CD4-positive, alpha-beta T cell treated with Interleukin-17A for 4 hours (primary cell): ENCODE measurements around the gene RNASE12.
"Not testable (repeated sequence)": the region's sequence is repeated elsewhere in the genome, so short reads cannot be mapped to it uniquely, and the experiment has no call there.

Source experiments
- DNase-seq: peaks from one replicate; pipeline ENCODE4 v3.0.0-alpha.2; 2020; ENCODE audit warnings: mixed read lengths

Gene RNASE12, protein sequence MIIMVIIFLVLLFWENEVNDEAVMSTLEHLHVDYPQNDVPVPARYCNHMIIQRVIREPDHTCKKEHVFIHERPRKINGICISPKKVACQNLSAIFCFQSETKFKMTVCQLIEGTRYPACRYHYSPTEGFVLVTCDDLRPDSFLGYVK

DNA sequence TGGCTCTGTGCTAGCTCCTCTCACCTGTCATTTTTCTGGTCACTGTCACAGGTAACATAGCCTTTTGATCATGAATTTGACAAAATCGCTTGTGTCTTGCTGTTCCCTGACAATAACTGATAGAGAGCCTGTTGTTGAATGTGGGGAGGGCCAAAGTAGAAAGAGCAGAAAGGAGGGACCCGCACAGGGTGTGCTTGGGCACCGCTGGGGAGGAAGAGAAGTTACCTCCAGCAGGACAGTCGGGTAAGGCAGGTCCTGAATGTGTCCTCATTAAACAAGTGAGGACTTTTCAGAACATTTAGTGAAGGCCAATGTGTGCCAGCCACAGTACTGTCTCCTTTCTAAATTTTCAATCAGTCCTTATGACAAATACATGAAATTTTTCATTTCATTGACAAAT, at the start of gene RNASE12:
RNASE12 (minus strand) TSS at position 142 of the 400 bp plus-strand sequence. CDS start 653 bp downstream, outside the sequence.
- no peak for DNase-seq

GRCh38 chr14:20632831-20633691, 41.9 kb upstream of the RNASE12 start:
- DNase-seq: peak; percentile 67

GRCh38 chr14:20632448-20632830, 41.3 kb upstream of the RNASE12 start:
- peak; percentile 18 for DNase-seq

GRCh38 chr14:20631880-20632389, 40.8 kb upstream of the RNASE12 start:
- DNase-seq: peak; percentile 21

DNA sequence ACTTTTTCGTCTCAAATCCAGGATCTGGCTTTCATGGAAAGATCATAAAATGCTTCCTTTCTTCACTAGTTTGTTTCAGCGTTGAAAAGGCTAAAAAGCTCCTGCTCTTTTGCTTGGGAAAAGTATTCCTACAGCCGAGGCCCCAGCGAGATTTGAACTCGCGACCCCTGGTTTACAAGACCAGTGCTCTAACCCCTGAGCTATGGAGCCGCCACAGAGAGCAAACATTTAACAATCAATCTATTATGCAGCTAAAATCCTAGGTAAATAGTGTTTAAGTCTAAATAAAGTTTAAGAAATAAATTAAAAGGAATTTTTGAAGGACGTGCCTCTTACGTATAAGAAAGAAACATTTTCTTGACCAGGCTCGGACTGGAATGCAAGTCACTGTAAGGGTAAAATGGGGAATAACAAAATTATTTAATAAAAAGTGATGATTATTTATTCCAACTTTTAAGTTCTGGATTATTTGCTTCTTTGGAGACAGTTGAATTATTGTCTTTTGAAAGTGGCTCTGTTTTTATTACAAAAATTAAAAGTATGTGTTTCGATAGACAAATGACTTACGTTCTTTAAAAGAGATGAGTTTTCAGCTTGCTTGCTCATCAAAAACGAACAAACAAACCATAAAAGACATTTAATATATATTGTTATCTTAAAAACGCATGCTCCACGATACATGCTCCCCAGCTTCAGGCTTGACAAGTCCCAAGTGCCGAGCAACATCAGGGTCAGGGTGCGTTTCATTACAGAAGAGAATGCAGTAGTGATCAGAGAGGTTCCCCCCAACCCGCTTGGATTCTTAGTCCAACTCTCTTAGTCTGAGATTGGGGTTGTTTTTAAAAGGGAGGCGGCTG, 40.1 kb upstream of the RNASE12 start:
- DNase-seq: peak; percentile 60

GRCh38 chr14:20630340-20631022, 39.3 kb upstream of the RNASE12 start:
- peak; percentile 44 for DNase-seq

GRCh38 chr14:20628063-20628854, 37.1 kb upstream of the RNASE12 start:
- no peak for DNase-seq

GRCh38 chr14:20627346-20628027, 36.3 kb upstream of the RNASE12 start:
- no peak for DNase-seq

- peak; percentile 38 for DNase-seq
Measured at GRCh38 chr14:20626274-20626673, 35.1 kb upstream of the RNASE12 start.

DNA sequence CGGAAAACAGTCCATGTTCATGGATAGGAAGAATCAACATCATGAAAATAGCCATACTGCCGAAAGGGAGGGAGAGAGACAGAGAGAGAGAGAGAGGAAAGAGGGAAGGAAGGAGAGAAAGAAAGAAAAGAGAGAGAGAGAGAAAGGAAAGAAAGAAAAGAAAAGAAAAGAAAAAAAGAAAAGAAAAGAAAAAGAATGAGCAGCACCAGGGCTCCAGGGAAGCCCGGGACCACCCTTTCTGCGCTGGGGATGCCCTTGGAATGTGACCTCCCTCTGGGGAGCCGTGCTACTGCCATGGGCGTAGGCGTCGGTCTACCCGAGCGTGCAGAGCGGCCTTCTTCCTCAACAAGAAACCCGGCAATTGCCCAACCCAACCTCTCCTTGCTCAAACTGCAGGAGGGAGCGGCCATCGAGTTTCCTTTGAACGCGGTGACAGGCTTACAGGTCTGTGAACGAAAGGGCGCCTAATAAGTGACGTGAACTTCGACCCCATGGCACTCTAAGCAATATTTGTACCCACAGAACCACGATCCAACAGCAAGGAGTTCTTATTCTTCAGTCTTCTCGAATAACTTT, 33.4 kb upstream of the RNASE12 start:
- DNase-seq: peak; percentile 62

- DNase-seq: no peak
Measured at GRCh38 chr14:20623798-20624197, 32.6 kb upstream of the RNASE12 start.

GRCh38 chr14:20622816-20623291, 31.7 kb upstream of the RNASE12 start:
- no peak for DNase-seq

GRCh38 chr14:20620798-20621478, 29.8 kb upstream of the RNASE12 start:
- no peak for DNase-seq

DNA sequence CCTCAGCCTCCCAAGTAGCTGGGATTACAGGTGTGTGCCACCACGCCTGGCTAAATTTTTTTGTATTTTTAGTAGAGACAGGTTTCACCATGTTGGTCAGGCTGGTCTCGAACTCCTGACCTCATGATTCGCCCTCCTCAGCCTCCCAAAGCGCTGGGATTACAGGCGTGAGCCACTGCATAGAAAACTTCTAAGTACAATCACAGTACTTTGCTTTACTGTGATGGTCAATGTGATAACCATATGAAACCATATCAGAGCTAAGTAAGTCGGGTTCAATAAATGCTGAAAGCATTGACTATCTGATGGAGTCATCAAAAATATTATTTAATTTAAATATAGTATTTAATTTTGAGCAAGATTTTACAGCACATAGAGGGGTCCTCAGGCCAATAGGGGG, 28.5 kb upstream of the RNASE12 start:
- not testable (repeated sequence) for DNase-seq

DNA sequence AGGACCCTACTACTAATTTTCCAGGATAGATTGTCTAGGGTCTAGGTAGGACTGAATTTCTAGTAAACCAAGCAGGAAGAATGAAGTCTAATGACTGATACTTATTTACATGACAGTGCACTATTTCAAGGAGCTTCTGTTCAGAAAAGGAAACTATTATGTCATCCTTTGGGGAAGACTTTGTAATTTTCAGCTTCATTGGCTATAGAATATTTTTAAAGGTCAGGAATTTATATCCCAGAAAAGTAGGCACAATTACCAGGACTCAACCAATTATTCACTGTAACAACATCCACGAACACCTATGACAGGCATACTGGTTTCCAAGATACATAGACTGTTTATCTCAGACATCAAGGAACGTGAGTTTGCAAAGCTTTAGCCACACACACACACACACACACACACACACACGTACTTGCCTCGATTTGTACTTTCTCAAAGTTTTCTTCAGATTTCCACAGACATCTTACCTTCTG, 27.1 kb upstream of the RNASE12 start:
- no peak for DNase-seq

DNA sequence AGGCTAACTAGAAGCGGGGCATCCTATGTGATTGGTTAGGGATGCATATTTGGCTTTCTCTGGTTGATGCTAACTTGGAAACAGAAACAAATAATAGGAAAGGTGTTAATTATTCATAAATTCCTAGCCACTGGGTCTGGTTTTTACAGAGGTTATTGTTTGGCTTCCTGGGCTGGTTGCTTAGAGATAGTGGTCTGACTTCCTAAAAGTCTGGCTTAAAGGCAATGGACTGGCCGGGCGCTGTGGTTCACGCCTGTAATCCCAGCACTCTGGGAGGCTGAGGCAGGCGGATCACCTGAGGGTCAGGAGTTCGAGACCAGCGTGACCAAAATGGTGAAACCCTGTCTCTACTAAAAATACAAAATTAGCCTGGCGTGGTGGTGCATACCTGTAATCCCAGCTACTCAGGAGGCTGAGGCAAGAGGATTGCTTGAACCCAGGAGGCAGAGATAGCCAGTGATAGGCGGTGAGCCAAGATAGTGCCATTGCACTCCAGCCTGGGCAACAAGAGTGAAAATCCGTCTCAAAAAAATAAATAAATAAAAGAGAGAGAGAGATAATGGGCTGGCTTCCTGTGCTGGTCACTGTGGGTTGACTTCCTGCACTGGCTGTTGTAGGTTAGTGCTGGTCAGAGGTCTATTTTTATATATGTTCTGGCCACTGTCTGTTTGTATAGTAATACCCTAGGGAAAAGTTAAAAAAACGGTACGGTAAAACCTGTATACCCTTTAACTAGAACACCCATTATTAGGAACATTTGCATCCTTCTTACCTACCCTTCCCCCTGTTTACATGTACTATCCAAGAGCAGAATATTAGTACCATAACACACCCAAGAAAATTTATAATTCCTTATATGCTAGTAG, 26.2 kb upstream of the RNASE12 start:
- DNase-seq: no peak

DNA sequence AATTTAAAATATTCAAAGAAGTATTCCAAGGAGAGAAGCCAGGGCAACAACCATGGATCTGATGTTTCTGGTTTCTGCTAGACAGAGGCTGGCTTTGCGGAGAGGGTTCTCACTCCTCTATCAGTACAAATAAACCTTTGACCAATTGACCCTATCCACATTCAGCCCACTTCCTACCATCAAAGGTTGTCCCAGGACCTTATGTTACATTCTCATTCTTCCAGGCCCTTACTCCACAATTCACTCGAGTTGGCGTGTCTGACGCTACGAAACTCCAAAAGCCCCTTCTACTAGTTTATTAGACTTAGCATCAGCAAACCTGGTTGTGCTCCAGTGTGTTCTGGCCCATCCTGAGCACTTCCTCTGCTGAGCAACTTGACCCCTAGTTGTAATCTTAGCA, 24.8 kb upstream of the RNASE12 start:
- no peak for DNase-seq

DNA sequence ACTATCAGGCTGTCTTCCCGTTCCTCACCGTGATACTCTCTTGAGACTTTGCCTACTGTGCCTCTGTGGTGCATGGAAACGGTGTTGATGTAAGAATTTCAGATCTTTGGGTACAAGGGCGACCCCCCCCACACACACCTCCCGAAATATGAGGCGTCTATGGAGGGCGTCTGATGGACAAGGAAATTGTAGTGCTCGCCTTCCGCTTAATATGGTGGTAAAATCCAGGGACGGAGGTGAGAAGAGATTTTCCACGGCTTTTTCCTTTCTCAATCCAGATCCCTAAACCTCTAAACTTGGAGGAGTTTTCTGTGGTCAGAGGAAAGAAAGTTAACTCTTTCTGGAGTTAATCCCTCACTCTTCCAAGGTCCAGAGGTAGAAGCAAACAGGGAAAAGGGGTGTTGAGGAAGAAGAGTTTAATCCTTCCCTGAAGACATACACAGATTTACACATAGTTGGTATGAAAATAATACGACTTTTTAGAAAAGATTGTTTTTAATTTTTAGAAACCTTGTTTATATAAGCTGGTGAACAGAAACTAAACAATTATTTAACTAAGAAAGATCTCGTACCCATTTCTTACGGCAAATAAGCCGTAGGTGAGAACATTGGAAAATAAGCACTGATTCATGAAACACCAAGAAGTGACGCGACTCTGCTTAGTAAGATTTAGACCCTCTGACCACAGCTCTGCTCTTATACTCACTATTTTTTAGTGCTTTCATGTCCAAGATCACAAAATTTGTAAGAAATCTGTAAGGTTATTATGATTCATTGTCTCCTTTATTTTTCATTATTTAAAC, 23.1 kb upstream of the RNASE12 start:
- no peak for DNase-seq
